Measurements from ENCODE around the gene GLIS1. TPM values are rescaled to one million over a fixed set of nuclear protein-coding genes. Genes with fewer than 3 reads are reported as not detected.

Gene GLIS1
- polyA plus RNA-seq, 3 donors = not detected

GRCh38 chr1:53704304-53704703 is 34.7 kb downstream of the GLIS1 start:
- no peaks in the 10 kb centered on the region for H4K20me1 ChIP-seq (ENCODE audit: insufficient read depth, low read length)
- Mint-ChIP-seq H3K36me3 (no peaks in the 10 kb centered on the region), H3K9me3 (no peaks in the 10 kb centered on the region), H3K4me3 (no peak overlapping the region), H3K27me3 (ENCODE audit: low read depth in 3 of 3) (peaks cover 0 to 4% (median 0%) of the 10 kb centered on the region in 3 donors), H3K27ac (no peak overlapping the region), H3K4me1 (no peaks in the 10 kb centered on the region)
- no peak overlapping the region for H3K27ac ChIP-seq (ENCODE audit: low read depth in 1 of 2, low read length in 2 of 2)
- intact Hi-C loops (cut with micrococcal nuclease) = no loop called here
- H3K4me2 ChIP-seq (replicated peaks; ENCODE audit: extremely low read depth, low read length, poor library complexity, severe bottlenecking) = no peak overlapping the region
- H3K27me3 ChIP-seq (ENCODE audit: control insufficient read depth in 2 of 2, insufficient read depth in 2 of 2, low read length in 2 of 2) = no peaks in the 10 kb centered on the region
- no peak overlapping the region for H3K9ac ChIP-seq (ENCODE audit: insufficient read depth, low read length, poor library complexity, severe bottlenecking)
- no peaks in the 10 kb centered on the region for H3K36me3 ChIP-seq (replicated peaks in 1 of 2; ENCODE audit: control insufficient read depth in 1 of 2, insufficient read depth in 2 of 2, low read length in 2 of 2)
- H2AFZ ChIP-seq (ENCODE audit: insufficient read depth, low read depth, low read length, poor library complexity, severe bottlenecking) = no peak overlapping the region
- H3K79me2 ChIP-seq (ENCODE audit: insufficient read depth, low read length) = no peaks in the 10 kb centered on the region
- TF ChIP-seq CTCF (IDR thresholded peaks at IDR 0.05) = no peak
- H3K9me3 ChIP-seq (replicated peaks in 1 of 2; ENCODE audit: control insufficient read depth in 1 of 2, insufficient read depth in 1 of 2, low read length in 2 of 2) = no peaks in the 10 kb centered on the region
- no peaks in the 10 kb centered on the region for H3K4me1 ChIP-seq (ENCODE audit: control insufficient read depth in 1 of 2, insufficient read depth in 2 of 2, low read length in 2 of 2)
- H3K4me3 ChIP-seq (replicated peaks in 1 of 3; ENCODE audit: low read depth in 2 of 3, low read length in 3 of 3) = no peak overlapping the region
- DNase-seq = no peak
- WGBS (ENCODE audit: insufficient coverage) = 93% methylated on average over 3 of the region's 5 CpGs

GRCh38 chr1:53703174-53703573 is 35.8 kb downstream of the GLIS1 start:
- Mint-ChIP-seq H3K4me3 (no peak overlapping the region), H3K36me3 (no peaks in the 10 kb centered on the region), H3K9me3 (no peaks in the 10 kb centered on the region), H3K27ac (no peak overlapping the region), H3K4me1 (peaks cover 1% of the 10 kb centered on the region), H3K27me3 (ENCODE audit: low read depth in 3 of 3) (peaks cover 0 to 4% (median 0%) of the 10 kb centered on the region in 3 donors)
- Histone ChIP-seq H3K27ac (ENCODE audit: low read depth in 1 of 2, low read length in 2 of 2) (no peak overlapping the region), H3K79me2 (ENCODE audit: insufficient read depth, low read length) (no peaks in the 10 kb centered on the region), H3K27me3 (ENCODE audit: control insufficient read depth in 2 of 2, insufficient read depth in 2 of 2, low read length in 2 of 2) (no peaks in the 10 kb centered on the region), H3K4me1 (ENCODE audit: control insufficient read depth in 1 of 2, insufficient read depth in 2 of 2, low read length in 2 of 2) (no peaks in the 10 kb centered on the region), H3K4me3 (replicated peaks in 1 of 3; ENCODE audit: low read depth in 2 of 3, low read length in 3 of 3) (no peak overlapping the region), H3K4me2 (replicated peaks; ENCODE audit: extremely low read depth, low read length, poor library complexity, severe bottlenecking) (no peak overlapping the region), H2AFZ (ENCODE audit: insufficient read depth, low read depth, low read length, poor library complexity, severe bottlenecking) (no peak overlapping the region), H4K20me1 (ENCODE audit: insufficient read depth, low read length) (no peaks in the 10 kb centered on the region), H3K36me3 (replicated peaks in 1 of 2; ENCODE audit: control insufficient read depth in 1 of 2, insufficient read depth in 2 of 2, low read length in 2 of 2) (no peaks in the 10 kb centered on the region), H3K9ac (ENCODE audit: insufficient read depth, low read length, poor library complexity, severe bottlenecking) (no peak overlapping the region), H3K9me3 (replicated peaks in 1 of 2; ENCODE audit: control insufficient read depth in 1 of 2, insufficient read depth in 1 of 2, low read length in 2 of 2) (no peaks in the 10 kb centered on the region)
- no peak for DNase-seq
- WGBS (ENCODE audit: insufficient coverage) = no CpG with 5 or more reads among the region's 1 CpG
- TF ChIP-seq CTCF (IDR thresholded peaks at IDR 0.05) = no peak
- intact Hi-C loops (cut with micrococcal nuclease) = no loop called here
